Fibroblast of skin of left biceps (primary cell): Measurements from ENCODE around the gene MYO1F.
"Not testable (repeated sequence)": the region's sequence is repeated elsewhere in the genome, so short reads cannot be mapped to it uniquely, and the experiment has no call there.

Source experiments
- DNase-seq, 2 experiments: peaks; one replicate each; pipeline ENCODE4 v3.0.0-alpha.2; 2013; ENCODE audit warnings: low read depth in 2 of 2

MYO1F gene

DNA sequence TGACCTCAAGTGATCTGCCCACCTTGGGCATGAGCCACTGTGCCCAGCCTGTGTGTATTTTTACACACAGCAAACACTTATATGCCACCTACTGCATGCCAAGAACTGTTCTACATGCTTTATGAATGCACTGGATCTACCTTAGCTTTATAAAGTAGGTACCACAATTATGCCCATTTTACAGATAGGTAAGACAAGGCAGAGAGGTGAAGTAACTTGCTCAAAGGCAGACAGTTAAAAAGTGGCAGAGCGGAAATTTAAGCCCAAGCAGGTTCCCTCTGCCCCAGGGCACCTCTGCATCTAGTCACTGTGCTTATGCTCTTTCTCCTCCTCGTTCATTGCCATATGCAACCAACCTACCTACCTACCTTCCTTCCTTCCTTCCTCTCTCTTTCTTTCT is 22.8 kb upstream of the MYO1F start:
- DNase-seq = no peak

DNA sequence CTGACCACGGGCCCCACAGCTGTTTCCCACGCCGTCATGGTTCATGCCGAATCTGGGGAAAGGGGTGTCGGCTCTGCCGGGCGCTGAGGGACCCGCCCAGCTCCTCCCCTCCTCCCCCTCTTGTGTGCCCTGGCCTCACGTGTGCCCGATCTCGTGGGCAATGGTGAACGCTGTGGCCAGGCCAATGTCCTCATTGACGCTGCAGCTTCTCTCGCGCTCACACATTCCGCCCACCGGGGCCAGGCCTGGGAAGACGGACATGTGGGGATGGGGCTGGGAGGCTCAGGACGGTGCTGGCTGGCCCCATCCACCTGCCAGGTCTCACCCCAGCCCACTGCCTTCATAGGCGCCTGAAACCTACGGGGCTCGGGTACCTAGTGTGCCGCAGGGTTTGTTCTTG is 18.9 kb upstream of the MYO1F start:
- DNase-seq = no peak

DNA sequence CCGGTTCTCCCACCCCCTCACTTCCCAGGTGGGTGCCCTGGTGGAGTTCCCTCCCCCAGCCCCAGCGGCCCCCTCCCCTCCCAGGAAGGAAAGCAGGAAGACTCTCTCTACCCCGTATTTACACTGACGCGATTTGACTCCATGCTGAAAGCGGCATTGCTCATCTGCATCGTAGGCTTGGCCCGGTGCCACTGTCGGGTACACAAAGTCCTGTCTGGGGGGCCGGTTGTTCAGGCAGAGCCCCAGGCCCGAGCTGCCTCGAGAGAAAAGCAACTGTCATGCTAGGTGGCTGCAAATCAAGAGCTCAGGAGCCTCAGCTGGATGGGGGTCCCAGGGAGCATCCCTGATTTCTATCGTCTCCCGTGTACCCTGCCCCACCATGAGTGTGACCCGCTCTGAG is 18.4 kb upstream of the MYO1F start:
- DNase-seq = no peak

DNA sequence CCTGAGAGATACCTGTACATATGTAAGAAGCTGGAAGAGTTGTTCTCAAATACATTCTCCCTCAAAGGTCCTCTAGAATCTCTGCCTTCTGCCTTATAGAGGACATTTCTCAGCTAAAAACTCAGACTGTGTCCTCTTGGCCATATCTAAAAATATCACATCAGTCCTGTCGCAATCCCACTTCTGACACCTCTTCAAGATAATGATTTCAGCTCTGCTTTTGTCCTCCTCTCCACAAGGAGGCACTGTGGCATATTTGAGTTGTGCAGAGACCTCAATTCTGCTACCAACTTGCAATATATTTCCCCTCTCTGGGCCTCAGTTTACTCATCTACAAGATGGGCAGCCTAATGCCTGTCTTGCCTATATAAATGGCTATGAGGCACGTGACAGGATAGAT is 16.7 kb upstream of the MYO1F start:
- no peak for DNase-seq

DNA sequence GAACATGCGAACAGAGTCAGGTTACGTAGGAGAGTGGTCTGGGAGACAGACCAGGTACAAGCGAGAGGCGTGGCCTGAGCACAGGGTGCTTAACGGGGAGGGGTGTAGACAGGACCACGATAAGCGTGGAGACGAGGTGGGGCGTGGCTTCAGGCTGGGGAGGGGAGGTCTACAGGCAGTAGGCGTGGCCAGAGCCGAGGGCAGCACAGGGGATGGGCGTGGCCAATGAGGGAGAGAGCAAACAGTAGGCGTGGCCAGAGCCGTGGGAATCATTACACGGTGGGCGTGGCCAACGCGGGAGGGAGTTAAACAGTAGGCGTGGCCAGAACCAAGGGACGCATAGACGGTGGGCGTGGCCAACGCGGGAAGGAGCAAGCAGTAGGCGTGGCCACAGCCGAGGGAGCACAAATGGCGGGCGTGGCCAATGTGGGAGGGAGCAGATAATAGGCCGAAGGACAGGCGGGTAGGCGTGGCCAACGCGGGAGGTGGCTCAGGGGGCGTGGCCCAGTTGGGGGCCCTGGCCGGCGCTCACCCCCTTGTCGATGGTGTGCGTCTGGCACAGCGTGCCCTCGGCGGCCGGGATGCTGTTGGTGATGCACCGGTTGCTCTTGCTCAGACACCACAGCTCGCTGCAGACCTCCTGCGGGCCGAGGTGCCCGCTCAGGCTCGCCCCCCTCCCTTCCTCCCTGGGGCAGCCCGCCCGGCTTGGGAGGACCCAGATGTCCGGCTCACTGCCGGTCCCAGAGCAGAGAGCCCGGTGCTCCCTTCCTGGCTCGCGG is 15.2 kb upstream of the MYO1F start:
- peak; percentile 88 to 90 for DNase-seq

DNA sequence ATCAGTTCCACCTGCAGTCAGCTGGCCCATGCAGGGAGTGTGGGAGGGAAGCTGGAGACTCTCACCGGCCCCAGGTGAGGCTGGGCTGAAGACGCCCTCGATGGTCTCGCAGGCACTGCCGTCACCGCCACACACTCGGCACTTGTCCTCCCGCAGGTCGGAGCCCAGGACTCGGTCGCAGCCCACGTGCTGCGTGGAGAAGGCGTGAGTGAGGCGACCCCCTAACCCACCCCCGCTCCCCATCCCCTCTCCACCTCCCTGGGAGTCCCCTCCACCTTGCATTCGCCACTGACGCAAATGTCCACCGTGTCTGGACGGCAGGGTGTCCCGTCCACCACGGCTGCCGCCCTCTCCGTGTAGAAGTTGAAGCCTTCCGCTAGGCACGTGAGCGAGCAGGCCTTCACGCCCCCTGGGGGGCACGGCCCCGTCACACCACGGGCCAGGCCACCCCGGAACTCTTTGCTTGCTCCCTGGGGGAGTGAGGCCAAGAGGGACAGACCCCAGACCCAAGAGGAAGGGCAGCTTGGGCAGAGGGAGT is 12.0 kb upstream of the MYO1F start:
- no peak for DNase-seq

DNA sequence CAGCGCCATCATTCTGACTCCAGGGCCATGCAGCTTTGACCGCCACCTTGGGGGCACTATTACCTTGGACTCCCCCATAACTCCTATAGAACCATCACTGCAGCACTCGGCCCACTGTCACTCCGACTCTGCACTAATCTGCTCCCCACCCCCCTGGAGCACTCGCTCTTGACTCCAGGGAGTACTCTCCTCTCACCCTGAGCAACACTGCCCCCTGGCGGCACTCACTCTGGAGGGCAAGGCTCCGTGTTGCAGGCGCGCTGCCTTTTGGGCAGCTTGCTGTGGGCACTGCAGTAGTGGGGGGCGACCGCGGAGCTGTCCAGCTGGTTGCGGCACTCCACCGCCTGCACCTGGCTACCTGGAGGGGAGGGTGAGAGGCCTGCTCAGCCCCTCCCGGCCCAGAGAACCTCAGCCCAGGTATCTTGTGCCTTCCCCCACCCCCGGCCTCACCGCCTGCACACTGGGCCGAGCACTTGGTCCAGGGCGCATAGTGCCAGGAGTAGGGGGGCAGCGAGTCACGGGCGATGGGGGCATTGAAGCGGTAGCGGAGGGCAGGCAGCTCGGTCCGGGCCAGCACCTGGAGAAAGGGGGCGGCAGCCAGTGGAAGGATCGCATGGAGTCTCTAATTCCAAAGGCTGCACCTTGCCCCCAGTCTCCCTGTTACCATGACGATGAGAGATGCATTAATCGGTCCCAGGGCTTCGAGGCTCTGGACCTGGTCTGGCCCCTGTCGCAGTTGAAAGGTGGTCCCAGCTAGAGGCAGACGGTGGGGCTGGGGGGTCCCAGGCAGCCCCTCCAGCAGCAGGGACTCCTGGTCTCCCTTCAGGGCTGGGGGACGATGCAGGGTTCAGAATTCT is 8.9 kb upstream of the MYO1F start:
- no peak for DNase-seq

DNA sequence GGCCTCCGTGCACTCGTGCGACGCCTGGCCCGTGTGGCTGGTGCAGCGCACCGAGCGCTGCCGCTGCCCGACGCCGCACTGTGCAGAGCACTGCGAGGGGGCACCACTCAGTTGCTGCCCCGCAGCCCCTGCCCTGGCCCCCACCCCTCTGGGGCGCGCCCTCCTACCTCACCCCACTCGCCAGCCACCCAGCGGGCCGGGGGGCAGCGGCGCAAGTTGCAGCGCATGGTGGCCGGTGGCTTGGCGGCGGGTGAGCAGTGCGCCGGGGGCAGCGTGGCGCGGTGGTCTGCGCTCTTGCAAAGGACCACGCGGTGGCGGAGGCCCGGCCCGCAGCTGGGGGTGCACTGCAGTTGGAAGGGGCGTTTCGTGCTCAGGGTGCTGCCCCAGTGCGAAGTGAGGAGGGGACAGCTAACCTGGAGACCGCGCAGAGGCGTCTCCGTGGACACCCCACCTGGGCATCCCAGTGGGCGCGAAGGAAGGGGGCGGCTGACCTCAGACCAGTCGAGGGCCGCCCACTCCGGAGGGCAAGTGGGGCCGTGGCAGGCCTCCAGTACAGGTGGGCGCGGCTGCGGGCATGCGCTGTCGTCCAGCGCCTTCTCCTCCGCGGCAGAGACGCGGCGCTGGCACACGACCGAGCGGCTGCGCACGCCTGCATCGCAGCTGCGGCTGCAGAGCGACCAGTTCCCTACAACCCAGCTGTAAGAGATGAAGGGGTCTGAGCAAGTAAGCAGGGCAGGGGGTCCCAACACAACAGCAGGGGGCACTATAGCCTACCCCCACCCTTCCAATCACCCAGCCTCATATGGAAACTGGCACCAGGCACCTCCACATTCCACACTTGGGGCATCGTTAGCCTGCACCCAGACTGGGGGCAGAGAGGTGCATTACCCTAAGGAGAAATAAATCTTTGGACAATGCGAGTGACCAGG is 8.0 kb upstream of the MYO1F start:
- DNase-seq = no peak

DNA sequence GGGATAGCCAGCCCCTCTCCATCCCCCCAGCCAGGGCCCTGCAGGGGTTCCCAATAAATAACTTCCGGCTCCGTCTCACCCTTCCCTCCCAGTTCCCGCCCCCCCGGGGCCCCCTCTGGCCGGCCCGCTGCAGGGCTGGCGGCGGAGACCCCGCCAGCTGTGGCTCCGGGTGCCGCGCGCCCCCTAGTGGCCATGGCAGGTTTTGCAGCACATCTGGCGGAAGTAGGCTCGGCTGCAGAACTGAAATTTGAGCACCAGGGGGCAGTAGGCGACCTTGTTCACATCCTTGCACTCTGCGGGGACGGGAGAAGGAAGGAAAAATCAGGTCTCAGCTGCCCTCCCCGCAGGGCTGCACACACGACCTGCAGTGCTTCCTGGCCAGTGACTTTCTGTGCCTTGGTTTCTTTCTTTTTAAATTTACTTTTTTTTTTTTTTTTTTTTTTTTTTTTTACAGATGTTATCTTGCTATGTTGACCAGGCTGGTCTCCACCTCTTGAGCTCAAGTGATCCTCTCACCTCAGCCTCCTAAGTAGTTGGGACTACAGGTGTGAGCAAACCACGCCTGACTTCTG is 3.6 kb upstream of the MYO1F start:
- peak; percentile 26 to 30 for DNase-seq

DNA sequence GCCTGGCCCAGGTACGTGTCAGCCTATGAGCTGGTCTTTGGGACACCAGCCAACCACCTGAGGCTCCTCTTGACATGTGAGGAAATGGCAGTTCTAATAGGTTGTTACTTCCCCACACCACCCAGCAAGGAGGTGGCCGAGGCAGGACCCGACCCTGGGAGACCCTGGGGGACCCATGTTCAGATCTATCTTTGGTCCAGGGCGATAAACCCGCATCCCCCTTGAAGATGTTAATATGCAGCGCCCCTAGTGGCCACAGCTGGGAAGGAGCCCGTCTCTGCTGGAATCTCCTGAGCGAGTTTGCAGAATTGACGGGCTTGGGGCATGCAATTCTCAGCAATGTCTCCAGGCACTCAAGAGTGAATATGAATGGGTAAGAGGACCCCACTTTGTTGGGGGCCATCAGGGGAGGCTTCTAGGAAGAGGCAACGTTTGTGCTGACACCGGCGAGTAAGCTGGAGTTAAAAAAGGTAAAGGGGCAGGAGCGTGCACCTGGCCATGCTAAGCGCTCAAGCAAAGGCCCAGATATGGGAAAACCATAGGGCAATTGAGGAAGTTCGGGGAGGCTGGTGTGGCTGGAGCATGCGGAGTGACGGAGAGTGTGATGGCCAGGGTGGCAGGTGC is 1.5 kb upstream of the MYO1F start:
- no peak for DNase-seq

DNA sequence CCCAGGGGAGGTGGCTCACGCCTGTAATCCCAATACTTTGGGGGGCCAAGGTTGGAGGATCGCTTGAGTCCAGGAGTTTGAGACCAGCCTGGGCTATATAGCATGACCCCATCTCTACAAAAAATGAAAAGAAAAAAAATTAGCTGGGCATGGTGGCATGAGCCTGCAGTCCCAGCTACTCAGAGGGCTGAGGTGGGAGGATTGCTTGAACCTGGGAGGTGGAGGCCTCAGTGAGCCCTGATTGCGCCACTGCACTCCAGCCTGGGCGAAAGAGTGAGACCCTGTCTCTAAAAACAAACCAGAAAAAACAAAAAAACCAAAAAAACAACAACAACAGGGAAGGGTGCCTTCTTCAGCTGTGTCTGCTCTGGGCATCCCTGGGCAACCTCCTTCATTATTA is 499 bp upstream of the MYO1F start:
- DNase-seq = no peak

DNA sequence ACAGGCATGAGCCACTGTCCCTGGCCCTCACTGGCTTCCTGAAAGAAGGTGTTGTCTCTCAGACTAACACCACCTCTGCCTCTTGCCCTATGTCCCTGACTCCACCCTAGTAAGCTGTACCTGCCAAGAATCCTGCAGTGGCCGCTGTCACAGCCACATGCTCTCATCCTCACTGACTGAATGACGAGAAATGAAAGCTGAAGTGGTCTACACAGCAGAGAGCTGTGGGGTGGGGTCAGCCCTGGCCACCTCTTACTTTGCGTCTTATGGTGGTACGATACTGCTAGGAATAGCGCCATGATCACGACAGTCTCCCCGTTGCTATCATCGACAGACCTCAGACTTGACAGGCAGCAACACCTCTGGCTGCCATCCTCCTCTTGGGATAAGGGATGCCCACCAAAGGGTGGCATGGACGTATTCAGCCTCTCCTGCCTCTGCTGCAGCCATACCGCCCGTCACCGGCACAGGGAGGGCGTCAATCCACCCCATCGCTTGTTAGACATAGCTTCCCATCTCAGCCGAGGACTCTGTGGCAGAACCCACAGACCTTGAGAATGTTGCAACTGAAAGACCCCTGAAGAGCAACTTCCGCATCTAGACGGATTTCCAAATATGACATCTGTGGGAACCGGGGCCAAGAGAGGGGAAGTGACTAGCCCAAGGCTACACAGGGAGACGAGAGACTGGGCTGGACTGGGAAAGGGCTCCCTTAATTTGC is 809 bp downstream of the MYO1F start:
- DNase-seq = no peak

DNA sequence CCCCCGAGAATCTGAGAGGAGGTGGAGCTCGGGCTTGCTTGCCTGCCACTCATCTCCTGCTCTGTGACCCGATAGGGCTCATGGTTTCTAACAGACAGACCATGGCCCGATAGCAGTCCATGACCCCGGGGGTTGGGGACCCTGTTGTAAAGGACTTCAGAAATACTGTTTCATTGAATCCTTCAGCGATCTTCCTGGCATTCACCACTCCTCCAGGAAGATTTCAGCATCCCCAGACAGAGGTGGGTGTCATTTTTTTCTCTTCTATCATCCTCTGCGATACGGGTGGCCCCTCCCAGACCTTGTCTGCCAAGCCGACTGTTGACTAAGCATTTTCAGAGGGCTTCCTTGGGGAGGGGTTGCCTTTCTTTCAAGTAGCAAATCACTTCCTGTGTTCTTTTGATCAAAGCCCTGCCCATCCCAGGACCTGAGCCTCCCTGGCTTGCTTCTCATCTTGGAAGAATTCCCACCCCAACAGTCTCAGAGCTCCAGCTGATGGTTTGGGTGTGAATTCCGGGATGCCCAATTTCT is 1.7 kb downstream of the MYO1F start:
- DNase-seq = no peak

DNA sequence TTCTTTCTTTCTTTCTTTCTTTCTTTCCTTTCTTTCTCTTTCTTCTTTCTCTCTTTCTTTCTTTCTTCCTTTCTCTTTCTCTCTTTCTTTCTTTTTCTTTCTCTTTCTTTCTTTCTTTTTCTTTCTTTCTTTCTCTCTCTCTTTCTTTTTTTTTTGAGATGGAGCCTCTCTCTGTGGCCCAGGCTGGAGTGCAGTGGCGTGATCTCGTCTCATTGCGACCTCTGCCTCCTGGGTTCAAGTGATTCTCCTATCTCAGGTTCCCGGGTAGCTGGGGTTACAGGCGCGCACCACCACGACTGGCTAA is 2.7 kb downstream of the MYO1F start:
- not testable (repeated sequence) for DNase-seq

DNA sequence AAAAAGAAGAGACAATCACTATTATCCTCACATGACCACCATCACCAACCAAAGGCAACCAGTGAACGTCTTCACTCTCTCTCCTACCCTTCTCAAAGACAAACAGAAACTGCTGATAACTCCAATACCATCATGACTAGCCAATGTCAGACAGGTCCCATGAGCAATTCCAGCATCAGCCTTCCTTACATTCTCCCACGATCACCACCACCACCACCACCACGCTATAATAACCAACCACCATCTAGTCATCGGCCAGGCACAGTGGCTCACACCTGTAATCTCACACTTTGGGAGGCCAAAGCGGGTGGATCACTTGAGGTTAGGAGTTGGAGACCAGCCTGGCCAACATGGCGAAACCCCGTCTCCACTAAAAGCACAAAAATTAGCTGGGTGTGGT is 3.9 kb downstream of the MYO1F start:
- no peak for DNase-seq

DNA sequence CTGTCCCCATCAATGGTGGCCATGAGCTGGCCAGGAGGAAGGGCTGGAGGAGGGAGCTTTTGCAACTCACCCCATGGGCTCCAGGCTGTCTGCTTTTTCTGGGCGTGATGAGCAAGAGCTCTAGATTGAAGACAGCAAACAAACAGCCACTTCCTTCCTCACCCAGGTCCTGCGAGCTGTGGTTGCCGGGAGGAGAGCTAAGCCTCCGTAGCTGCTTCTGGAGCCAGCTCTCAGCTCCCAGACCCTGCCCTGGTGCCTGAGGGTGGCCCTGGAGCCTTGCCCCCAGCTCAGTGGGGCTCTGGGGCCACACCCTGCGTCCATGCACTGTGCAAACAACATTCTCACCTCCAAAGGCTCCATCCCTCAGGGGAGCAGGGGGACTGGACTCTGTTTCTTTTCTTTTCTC is 6.2 kb downstream of the MYO1F start:
- DNase-seq = no peak

DNA sequence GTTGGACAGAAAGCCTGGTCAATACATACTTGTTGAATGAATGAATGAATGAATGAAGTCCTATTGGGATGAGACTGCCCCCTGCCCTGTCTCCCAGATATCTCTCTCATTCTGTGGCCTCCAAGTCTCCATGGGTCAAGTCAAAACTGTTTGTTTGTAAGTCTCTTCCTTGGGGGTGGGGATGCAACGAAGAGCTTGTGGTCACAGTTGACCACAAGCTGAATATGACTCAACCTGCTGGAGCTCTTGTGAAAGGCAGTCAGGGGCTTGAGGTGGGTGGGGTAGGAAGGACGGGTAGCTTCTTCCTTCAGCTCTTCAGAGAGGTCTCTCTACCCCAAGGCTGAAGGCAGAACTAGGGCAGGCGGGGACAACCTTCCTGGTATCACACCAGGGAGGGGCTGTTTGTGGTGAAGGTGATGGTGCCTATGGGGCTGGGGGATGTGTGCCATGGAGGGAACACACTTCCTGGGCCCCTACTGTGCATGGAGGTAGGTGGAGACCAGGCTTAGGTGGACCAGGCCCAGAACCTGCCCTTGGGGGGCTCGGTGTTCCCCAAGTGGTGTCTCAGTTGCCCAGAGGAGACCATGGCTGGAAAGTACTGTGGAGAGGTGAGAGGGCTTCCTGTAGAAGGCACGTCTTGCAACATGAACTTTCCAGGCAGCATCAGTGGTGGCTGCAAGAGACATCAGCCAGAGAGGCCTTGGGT is 8.0 kb downstream of the MYO1F start:
- DNase-seq = peak; percentile 77 to 78

DNA sequence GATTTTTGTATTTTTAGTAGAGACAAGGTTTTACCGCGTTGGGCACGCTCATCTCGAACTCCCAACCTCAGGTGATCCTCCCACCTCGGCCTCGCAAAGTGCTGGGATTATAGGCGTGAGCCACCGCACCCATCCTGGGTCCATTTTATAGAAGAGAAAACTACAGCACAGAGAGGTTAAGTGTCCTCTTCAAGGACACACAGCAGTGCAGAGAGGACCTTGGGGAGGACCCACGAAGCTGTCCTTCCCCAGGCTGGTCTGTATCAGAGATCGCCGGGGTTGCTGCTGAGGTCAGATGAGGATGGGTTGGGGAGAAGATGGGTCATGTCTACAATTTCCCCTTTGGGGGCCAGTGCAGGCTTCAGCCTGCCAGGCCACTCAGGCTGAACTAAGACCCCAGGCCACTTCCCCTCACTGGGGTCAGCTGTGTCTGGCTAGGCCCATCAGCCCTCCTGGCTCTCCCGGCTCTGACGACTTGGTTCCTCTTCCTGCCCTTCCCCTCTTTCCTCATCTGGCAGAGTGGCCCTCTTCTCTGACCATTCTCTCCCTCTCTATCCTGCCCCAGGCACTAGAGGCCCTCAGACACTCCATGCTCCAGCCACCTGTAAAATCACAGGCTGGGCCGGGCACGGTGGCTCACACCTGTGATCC is 9.6 kb downstream of the MYO1F start:
- no peak for DNase-seq

DNA sequence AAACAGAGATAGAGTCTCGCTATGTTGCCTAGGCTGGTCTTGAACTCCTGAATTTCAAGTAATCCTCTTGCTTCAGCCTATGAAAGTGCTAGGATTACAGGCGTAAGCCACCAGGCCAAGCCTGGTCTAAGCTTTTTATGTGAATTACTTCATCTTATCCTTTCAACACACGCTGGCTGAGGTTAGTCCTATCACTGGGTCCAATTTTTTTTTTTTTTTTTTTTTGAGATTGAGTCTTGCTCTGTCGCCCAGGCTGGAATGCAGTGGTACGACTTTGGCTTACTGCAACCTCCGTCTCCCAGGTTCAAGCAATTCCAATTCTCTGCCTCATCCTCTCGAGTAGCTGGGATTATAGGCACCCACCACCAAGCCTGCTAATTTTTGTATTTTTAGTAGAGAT is 10.4 kb downstream of the MYO1F start:
- DNase-seq = no peak
